A673 (cell line): Measurements from ENCODE around the gene METTL3. TPM values are rescaled to one million over a fixed set of nuclear protein-coding genes. Genes with fewer than 3 reads are reported as not detected.

Source experiments
- BruUV-seq: library from RNA; stranded (reverse); fragments of 400-500 nt; replicated peaks from 2 replicates; lab custom pipeline; 2021; lab: Mats Ljungman, UMichigan
- CTCF ChIA-PET: fragments of 300-600 bp; sonication (Branson Sonifier 250); formaldehyde crosslinking; loops from one replicate; lab custom pipeline; 2022; ENCODE audit warnings: antibody characterized with exemption; lab: Charles Lee
- POLR2A ChIA-PET: fragments of 300-600 bp; sonication (Branson Sonifier 250); formaldehyde crosslinking; loops from one replicate; lab custom pipeline; 2022; ENCODE audit warnings: antibody characterized with exemption; ENCODE audit not compliant: low non-redundant PET; lab: Charles Lee
- DNase-seq: peaks from one replicate; pipeline ENCODE4 v3.0.0-alpha.2; 2015; ENCODE audit warnings: low spot score
- H3K27ac ChIP-seq: fragments of 200-600 bp; sonication (generic); 2 replicates; pipeline ENCODE4 v1.5.1; 2016; ENCODE audit warnings: mixed run types, low read depth, mild to moderate bottlenecking, mixed read lengths, antibody characterized with exemption, low read length; ENCODE audit not compliant: poor library complexity, severe bottlenecking
- H3K27me3 ChIP-seq: fragments of 200-600 bp; sonication (generic); replicated peaks from 2 replicates; pipeline ENCODE4 v1.6.1; 2017; ENCODE audit warnings: mixed run types, low read depth, mild to moderate bottlenecking, mixed read lengths, antibody characterized with exemption, low read length; ENCODE audit not compliant: insufficient read depth, poor library complexity
- H3K36me3 ChIP-seq: fragments of 200-600 bp; sonication (generic); 2 replicates; pipeline ENCODE4 v1.6.1; 2016; ENCODE audit warnings: mixed run types, mild to moderate bottlenecking, mixed read lengths, antibody characterized with exemption, low read length; ENCODE audit not compliant: insufficient read depth, poor library complexity, severe bottlenecking
- H3K4me1 ChIP-seq: fragments of 200-600 bp; sonication (generic); 2 replicates; pipeline ENCODE4 v1.6.1; 2017; ENCODE audit warnings: mixed run types, mild to moderate bottlenecking, mixed read lengths, antibody characterized with exemption, low read length; ENCODE audit not compliant: insufficient read depth, poor library complexity, severe bottlenecking
- H3K4me3 ChIP-seq: fragments of 200-600 bp; sonication (generic); 2 replicates; pipeline ENCODE4 v1.5.1; 2016; ENCODE audit warnings: low read depth, mixed run types, mild to moderate bottlenecking, mixed read lengths, low read length; ENCODE audit not compliant: poor library complexity, severe bottlenecking
- H3K9me3 ChIP-seq: fragments of 200-600 bp; sonication (generic); 2 replicates; pipeline ENCODE4 v1.6.1; 2016; ENCODE audit warnings: mixed run types, low read depth, mild to moderate bottlenecking, mixed read lengths, antibody characterized with exemption, low read length; ENCODE audit not compliant: poor library complexity, severe bottlenecking
- EZH2 ChIP-seq: fragments of 200-600 bp; sonication (generic); IDR thresholded peaks from 2 replicates; pipeline ENCODE4 v1.6.1; 2017; ENCODE audit warnings: borderline replicate concordance, low read depth, mild to moderate bottlenecking, mixed read lengths, antibody characterized with exemption, low read length; ENCODE audit not compliant: poor library complexity, severe bottlenecking
- intact Hi-C: fragments of 100-400 bp; cut with micrococcal nuclease; formaldehyde crosslinking; loops from one replicate; pipeline ENCODE4 v1.10.0; 2022; ENCODE audit not compliant: unreplicated experiment
- total RNA-seq: library from RNA; stranded (reverse); gene quantifications from 2 replicates; pipeline ENCODE4 v1.2.3, GENCODE V29; 2021
- TF ChIP-seq, protein P1 (sequence below): fragments of 300-800, 200-600 bp; sonication (generic); conservative IDR thresholded peaks from 2 replicates; pipeline ENCODE4 v1.5.1; 2017; ENCODE audit warnings: low read depth, mild to moderate bottlenecking, antibody characterized with exemption, low read length, moderate library complexity, mixed read lengths

Gene METTL3
- total RNA-seq, 1 experiment from 2014 or later = 96.3 TPM

DNA sequence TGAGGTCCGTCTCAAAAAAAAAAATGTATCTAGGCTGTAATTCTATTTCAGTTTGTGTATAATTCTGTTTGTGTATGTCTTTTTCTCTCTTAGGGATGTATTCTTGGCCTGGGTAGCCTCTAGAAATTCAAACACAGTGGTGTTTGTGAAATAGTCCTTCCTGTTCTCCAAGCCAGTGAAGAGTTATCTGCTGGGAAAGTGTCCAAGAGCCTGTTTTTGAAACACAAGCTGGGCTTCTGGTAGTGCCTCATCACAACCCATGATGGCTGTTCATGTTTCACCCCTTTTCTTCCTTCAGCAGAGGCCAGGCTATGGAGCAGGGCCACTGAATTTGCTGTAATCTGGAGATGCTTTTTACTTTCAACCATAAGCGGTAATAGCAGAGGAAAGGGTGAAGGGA lies 14.7 kb downstream of the METTL3 start:
- CTCF ChIA-PET = no interaction called here
- Histone ChIP-seq H3K27me3 (no peaks in the 10 kb centered on the region), H3K36me3 (peaks cover 87% of the 10 kb centered on the region), H3K4me1 (no peaks in the 10 kb centered on the region), H3K9me3 (no peaks in the 10 kb centered on the region), H3K4me3 (no peak overlapping the region), H3K27ac (no peak overlapping the region)
- POLR2A ChIA-PET = no interaction called here
- intact Hi-C loops = no loop called here
- DNase-seq = no peak
- TF ChIP-seq EZH2 = no peak
- TF ChIP-seq, protein P1, sequence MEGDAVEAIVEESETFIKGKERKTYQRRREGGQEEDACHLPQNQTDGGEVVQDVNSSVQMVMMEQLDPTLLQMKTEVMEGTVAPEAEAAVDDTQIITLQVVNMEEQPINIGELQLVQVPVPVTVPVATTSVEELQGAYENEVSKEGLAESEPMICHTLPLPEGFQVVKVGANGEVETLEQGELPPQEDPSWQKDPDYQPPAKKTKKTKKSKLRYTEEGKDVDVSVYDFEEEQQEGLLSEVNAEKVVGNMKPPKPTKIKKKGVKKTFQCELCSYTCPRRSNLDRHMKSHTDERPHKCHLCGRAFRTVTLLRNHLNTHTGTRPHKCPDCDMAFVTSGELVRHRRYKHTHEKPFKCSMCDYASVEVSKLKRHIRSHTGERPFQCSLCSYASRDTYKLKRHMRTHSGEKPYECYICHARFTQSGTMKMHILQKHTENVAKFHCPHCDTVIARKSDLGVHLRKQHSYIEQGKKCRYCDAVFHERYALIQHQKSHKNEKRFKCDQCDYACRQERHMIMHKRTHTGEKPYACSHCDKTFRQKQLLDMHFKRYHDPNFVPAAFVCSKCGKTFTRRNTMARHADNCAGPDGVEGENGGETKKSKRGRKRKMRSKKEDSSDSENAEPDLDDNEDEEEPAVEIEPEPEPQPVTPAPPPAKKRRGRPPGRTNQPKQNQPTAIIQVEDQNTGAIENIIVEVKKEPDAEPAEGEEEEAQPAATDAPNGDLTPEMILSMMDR = no peak
- BruUV-seq = no TSS peak

DNA sequence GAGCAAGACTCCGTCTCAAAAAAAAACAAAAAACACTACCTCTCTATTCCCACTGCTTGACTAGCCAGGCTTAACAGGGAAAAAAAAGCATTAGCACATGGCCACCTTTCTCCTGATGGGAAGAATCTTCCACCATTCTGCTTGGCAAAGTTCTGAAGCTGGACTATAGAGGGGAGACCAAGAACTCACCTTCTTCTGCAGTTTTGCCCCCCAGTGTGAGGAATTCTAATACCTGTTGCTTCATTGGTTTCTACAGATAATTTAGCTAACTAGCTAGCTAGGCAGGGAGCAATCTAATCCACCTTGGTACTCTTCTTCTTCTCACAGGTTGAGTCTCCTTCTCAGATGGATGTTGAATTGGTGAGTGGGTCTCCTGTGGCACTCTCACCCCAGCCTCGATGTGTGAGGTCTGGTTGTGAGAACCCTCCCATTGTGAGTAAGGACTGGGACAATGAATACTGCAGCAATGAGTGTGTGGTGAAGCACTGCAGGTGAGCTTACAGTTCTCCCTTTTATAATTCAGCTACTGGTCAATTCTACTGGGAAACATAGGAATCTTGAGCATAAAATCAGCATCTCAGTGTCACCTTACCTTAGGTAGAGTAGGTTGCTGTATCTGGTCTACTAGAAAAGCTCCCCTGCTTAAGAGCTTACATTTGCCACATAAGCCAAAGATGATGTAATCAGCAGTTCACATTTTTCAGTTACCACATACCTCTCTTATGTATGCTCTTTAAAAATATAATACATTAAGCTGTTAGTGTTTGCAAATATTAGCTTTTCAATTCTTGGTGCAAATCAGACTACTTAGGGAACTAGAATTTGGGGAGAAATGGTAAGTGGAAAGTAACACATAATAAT lies 16.0 kb downstream of the METTL3 start:
- no TSS peak for BruUV-seq
- ChIA-PET CTCF (no interaction called here), POLR2A (interaction anchor here (0.6 kb wide), 1 partner anchor 50 kb away, joined by 3 read pairs; no protein-coding TSS in a partner anchor)
- no peaks in the 10 kb centered on the region for H3K4me1 ChIP-seq
- intact Hi-C loops = no loop called here
- H3K27ac ChIP-seq = peak overlapping the region; percentile 50
- DNase-seq = no peak
- TF ChIP-seq EZH2 = no peak
- TF ChIP-seq, protein P1 = no peak
- no peaks in the 10 kb centered on the region for H3K27me3 ChIP-seq
- H3K9me3 ChIP-seq = no peaks in the 10 kb centered on the region
- H3K36me3 ChIP-seq = peaks cover 88% of the 10 kb centered on the region
- no peak overlapping the region for H3K4me3 ChIP-seq

DNA sequence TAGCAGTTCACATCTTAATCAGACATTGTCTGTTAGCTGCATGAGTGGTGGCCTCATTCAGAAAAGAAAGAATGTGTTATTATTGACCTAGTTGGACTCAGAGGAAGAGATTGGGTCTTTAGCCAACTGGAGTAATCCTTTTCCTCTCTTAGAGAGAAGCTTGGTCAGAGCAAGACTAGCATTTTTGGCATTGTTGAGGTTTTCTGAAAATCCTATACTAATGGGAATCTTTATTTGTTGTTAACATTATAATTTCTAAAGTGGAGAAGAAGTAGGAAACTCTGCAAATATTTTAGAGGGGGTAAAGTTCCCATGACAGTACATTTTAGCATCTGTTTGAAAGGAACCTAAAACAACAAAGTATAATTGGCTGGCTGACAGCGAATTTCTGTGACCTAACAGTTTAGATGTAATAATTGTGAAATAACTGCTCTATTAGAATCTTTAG lies 24.5 kb downstream of the METTL3 start:
- no peak overlapping the region for H3K27ac ChIP-seq
- no peak for DNase-seq
- no peaks in the 10 kb centered on the region for H3K4me1 ChIP-seq
- CTCF ChIA-PET = no interaction called here
- BruUV-seq = no TSS peak
- no peaks in the 10 kb centered on the region for H3K9me3 ChIP-seq
- H3K4me3 ChIP-seq = no peak overlapping the region
- peaks cover 42% of the 10 kb centered on the region for H3K36me3 ChIP-seq
- no peaks in the 10 kb centered on the region for H3K27me3 ChIP-seq
- no peak for TF ChIP-seq EZH2
- TF ChIP-seq, protein P1 = no peak
- intact Hi-C loops = no loop called here
- POLR2A ChIA-PET = interaction anchor here (0.6 kb wide), 1 partner anchor 35 kb away, joined by 3 read pairs; no protein-coding TSS in a partner anchor
